GM19025 (cell line): Measurements from ENCODE around the gene SLC8B1.

ENCODE experiments used
- ATAC-seq: cut with Tn5 transposase; IDR thresholded peaks from one replicate; pipeline ENCODE4 v1.9.1; 2021; ENCODE audit warnings: mild to moderate bottlenecking, low read depth, moderate library complexity; ENCODE audit not compliant: unreplicated experiment

SLC8B1 gene

DNA sequence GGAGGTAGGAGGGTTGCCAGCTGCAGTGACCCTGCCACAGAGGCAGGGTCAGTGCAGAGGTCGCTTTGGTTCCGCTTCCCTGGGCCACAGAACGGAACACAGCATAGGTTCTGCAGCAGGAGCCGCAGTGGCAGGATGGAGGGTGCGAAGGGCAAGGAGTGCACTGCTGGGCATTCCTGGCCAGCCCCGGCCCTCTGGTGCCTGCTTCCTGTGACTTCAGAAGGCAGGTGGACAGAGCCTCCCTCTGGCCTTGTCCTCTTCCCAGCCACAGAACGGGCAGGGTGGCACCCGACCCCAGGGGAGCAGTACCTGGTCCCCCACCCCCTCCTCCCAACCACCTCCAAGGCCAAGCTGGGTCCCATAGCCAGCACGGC, 37.7 kb downstream of the SLC8B1 start:
- no peak for ATAC-seq

DNA sequence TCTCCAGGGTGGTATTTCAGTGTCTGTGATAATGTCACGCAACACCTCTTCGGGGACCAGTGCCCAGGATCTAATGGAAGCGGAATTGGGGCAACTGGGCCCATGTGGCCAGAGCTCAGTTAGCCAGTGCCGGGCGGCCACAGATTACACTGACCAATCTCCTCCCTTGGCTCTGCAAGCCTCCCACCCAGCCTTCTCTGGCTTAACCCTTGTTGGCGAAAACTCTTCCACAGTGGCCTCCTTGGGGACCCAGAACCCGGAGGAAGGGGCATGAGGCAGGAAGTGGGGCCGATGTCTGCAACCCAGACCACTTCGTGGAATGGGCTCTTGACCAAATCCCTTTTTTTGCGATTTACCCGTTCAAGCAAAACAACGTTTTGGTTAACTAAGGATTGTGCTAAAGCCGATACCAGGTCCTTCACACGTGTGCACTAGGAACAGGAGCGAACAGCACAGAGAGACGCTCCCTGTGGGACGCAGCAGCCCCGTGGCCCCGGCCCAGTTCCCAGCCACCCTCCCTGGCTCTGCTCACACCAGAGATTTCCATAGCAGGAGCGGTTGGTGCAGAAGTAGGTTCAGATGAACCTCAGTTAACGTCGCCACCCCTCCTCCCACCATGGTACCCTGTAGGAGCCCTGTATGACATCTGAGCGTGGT, 38.2 kb downstream of the SLC8B1 start:
- no peak for ATAC-seq

DNA sequence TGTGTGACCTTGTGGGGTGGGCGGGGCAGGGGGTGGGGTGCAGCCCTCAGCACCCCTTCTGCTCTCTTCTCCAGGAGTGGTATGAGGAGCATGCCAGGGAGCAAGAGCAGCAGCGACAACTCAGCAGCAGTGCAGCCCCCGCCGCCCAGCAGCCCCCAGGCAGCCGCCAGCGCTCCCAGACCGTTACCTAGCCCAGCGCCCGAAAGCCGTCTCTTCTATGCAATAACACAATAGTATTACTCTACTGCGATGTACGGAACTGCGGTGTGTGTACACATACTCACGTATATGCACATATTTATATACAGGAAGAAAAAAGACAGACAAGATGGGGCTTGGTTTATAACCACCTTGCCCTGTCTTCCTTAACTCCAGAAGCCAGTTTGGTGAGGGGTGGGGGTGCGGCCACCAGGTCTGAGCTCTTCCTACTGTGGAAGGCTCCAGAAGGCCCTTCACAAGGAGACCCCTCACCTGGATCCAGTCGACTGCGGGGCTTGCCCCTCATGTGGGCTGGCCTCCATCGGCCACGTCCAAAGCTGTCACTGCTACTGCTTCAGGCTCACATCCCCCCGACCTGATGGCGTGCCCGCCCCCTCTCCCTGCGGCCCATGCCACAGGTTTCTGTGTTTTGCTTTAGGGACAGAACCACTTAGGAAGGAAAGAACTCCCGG, 38.9 kb downstream of the SLC8B1 start:
- no peak for ATAC-seq

DNA sequence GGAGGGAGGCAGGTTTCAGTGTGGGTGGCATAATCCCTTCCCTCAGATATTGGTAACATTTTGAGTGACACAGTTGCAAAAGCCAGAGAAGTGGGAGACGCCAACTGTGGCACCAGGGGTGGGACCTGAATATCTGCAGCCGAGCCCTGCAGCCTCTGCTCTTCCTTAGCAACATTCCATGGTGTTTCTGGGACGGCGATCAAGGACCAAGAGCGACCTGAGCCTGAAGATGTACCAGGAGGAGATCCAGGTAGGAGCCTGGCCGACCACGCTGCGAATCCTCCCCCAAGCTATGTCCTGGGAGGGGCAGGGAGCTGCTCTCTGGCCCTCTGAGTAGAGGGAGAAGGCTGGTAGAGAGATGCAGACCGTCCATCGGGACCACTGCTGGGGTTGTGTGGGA, 41.8 kb downstream of the SLC8B1 start:
- ATAC-seq: no peak

DNA sequence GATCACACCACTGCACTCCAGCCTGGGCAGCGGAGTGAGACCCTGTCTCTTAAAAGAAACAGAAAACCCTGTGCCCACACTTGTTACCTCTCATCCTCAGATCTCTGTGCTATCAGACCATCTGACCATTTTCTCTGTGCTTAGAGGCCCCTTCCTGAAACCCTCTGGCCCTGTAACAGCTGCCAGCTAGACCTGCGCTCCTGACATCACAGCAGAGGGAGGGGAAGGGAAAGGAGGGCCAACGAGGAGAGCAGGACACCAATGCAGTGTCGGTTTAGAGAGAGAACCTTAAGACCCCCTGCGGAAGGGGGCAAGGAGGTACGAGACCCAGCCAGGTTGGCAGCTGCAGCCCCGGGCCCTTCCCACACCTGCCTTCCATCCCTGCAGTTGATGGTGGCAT, 42.4 kb downstream of the SLC8B1 start:
- ATAC-seq: no peak

DNA sequence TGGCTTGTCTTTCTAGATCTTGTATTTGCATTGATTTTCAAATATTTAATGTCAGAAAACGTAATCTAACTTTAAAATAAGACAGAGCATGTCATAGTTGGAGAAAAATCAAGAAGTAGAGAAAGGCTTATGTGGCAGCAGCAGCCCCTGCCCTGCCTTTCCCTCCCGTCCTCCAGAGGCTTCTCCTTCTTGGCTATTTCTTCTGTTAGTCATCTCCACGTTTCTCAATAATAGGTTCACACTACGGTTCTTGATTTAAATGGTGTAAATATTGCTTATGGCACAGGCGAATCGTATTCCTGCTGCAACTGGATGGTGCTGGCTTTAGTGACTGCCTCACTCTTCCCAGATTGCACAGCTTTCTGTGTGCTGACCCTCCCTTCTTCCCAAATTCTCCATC, 42.8 kb downstream of the SLC8B1 start:
- no peak for ATAC-seq

DNA sequence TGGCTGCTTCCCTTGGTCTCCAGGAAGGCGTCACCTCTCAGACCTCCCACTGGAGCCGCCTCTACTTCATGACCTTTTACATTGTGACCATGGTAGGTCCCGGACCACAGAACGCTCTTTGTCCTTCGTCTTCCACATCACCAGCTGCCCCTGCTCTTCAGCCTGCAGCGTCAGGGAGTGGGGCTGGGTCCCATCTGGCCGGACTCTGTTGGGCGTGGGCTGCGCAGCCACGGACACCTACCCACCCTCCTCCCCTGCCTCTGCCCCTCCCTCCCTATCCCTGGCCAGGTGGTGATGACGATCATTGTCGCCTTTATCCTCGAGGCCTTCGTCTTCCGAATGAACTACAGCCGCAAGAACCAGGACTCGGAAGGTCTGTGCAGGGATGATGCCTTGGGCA, 43.3 kb downstream of the SLC8B1 start:
- no peak for ATAC-seq

DNA sequence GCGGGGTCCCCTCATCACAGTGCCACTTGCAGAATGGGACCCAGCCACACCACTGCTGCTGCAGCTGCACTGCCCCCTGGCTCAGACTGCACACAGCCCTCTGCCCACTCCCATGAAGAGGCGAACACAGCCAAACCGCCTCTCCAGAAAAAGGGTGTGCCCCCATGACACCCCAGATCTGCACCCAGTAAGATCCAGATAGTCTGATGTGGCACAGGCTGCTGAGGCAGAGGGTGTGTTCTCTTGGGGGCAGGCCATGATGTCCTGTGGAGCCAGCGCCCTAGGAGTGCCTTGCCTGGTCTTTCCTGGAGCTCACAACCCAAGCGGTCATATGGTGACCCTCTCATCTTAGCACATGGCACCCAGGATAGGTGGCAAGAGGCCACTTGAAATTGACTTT, 44.4 kb downstream of the SLC8B1 start:
- no peak for ATAC-seq

DNA sequence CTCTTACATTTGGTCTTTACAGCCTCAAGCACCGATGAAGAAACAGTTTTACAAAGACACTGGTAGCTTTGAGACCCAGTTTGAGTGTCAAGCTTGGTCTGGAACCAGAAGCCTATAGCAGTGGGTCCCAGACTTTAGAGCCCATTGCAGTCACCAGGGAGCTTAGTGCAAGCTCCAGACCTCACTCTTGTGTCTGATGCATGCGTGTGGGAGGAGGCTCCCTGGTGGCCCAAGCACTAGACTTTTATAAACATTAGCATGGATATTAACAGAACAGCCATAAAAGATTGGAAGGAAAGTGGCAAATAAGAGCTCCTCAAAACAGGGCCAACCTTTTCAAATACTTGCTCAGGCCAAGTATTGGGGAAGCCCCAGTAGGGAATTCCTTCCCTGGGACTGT, 45.5 kb downstream of the SLC8B1 start:
- ATAC-seq: no peak

DNA sequence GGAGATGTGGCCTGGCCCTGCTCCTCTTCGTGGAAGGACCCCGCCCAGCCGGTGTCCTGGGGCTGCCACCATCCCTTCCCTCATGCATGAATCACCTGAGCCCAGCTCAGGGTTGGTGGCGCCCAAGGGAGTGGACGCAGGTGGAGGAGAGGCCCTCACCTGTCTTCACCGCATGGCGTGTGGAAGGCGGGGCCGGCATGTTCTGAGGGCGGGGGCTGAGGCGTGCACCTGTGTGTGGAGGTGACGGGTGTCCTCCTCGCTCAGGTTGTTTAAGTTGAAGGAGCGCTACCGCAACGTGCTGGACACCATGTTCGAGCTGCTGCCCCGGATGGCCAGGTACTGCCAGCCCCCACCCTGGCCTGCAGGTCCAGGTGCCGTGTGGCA, 47.0 kb downstream of the SLC8B1 start:
- ATAC-seq: no peak

DNA sequence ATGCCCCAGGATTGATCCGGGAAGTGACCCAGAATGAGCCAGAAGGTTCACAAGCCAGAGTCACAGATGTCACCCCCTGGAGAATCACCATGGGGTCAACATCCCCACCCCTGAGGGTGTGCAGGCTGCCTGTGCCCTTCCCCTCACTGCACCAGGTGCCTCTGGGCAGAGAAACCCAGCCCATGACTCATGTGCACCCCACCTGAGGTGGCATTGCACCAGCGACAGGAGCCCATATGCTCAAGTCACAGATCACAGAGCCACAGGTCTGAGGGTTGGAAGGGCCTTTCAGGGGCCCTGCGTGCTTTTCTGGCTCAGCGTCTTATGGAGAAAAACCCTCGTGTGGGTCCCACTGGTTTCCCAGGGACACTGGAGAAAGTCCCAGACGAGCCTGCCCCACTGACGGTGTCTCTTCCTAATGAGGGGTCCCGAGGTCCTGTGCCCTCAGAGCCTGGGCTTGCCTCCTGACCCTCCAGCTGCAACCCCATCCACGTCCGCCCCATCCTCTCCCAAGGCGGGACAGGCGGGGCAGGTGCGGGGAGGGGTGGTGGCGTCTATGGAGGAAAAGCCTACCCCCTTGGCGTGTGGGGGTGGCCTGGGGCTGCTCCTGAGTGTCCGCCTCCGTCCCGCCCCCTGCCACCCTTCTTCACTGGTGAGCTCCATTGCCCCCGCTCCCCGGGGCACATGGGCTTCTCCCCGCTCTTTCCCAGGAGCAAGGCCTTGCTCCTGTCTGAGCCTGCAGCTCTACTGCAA, 47.6 kb downstream of the SLC8B1 start:
- no peak for ATAC-seq

DNA sequence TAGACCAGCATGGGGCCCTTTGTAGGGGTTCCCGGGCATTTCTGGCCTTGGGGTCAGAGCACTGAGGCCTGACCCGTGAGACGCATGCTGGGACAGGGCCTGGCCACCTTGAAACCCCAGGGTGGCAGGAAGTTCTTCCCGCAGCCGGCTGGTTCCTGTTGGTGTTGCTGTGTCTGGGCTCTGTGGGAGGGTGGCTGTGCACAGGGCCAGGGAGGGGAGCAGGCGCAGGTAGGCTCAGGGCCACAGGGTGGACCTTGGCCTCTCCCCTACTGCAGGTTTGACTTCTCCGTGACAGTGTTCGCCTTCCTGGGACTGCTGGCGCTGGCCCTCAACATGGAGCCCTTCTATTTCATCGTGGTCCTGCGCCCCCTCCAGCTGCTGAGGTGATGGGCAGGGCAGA, 48.2 kb downstream of the SLC8B1 start:
- no peak for ATAC-seq

DNA sequence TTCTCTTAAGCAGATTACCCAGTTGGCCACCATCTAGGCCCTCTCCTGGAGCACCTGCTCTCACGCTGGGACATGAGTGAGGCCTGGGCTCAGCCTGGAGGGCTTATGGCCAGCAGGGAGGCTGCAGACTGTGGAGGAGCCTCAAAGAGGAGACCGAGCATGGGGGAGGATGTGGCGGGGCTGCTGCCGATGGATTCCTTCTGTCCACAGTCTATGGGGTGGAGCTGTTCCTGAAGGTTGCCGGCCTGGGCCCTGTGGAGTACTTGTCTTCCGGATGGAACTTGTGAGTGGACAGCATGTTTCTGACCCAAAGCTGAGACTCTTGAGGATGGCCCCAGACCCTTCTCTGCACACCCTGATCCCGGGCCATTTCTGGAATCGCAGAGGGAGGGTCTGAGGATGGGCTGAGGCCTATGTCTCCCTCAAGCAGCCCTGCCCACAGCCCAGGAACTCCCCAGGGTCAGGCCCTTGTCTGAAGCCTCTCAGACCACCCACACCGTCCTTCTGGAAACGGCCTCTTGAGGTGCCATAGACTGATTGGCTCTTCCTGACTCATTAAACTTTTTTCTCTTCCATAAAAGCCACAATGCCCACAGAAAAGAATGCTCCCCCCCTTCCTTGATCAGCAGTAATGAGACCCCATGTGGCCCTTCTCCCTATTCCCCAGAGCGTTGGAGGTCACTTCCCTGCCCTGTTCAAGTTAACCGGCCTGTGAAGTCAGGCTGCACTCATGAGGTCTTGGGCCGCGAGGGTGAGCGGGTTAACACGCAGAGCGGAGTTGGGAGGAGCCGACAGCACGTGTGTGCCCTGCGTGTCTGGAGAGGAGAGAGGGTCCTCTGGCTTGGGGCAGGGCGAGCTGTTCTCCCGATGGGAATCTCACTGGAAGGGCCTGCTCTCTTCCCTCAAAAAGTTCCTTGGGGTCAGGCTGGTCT, 49.0 kb downstream of the SLC8B1 start:
- no peak for ATAC-seq

DNA sequence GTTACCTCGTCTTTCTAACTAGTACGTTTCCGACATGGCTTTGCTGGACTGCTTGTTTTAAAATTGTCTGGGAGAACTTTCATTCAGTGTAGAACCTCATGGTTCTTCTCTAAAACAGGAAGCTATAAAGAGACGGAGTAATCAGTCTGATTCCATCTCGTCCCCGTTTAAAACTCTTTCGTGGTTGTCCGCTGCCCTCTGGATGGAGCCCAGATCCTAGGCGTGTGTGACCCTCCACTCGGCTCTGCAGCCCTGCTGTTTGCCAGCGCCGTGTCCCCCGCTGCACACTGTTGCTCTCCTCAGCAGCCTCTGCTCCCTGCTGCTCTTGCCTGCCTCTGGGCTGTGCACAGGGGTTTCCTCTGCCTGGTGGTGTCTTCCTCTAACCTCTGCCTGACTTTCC, 50.2 kb downstream of the SLC8B1 start:
- no peak for ATAC-seq

DNA sequence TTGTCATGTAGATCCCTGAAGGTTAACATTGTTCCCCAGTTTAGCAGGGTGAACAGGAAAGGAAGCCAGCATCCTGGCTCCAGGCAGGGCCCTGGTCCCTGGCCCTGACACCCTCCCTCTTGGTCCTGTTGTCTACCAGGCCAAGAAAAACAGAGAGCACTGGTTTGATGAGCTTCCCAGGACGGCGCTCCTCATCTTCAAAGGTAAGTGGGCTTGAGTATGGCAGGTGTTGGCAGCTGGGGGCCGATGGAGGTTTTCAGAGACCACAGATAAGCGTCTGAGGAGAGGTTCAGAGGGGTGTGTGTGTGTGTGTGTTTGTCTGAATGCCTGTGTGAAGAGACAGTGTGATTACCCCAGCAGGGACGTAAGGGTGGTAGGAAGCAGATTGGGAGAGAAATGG, 56.3 kb downstream of the SLC8B1 start:
- ATAC-seq: no peak

DNA sequence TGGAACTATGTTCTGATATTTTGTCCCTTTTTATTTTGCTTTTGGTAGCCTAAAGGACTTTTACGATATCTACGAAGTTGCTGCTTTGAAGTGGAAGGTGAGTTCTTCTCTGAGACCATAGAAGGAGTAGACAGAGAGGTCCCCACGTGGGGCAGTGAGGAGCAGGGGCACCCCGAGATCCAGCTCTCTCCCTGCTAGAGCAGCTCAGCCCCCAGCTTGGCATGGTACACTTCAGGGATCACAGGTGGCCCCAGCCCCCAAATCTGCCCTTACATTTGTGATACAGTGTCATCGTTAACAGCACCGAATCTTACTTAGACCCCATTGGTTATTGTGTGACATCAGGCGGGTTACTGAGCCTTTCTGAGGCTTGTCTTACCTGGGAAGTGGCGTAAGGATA, 56.8 kb downstream of the SLC8B1 start:
- no peak for ATAC-seq

DNA sequence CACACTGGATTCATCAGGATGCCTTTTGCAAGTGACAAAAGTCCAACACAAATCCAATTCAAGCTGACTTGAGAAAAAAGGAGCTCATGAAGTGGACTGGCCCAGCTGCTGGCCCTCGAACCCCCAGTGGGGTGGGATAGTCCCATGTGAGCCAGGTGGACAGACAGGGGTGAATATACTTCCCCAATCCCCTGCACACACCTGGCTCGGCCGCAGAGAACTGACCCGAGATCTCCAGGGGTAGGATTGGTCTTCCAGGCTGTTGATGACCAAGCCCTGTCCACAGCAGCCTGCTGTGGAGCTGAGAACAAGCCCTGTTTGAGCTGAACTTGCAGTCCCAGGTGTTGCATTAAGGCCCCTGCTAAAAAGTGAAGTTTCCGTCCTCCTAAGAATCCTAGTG, 57.4 kb downstream of the SLC8B1 start:
- ATAC-seq: no peak

DNA sequence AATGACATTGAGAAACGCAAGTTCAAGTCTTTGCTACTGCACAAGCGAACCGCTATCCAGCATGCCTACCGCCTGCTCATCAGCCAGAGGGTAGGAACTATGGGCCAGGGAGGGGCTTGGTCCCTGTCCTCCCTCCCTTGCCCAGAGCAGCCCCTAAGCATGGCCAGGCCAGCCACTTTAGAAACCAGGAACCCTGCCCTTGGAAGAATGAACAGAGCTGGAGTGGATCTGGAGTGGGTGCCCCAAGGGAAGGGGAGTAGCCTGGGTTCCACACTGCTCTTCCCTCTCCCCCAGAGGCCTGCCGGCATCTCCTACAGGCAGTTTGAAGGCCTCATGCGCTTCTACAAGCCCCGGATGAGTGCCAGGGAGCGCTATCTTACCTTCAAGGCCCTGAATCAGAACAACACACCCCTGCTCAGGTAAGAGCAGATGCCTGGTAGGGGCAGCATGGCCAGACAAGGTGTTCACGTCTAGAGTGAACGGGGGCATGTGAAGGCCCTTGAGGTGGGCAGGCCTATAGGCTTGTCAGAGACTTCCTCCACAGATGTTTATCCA, 57.9 kb downstream of the SLC8B1 start:
- ATAC-seq: no peak

DNA sequence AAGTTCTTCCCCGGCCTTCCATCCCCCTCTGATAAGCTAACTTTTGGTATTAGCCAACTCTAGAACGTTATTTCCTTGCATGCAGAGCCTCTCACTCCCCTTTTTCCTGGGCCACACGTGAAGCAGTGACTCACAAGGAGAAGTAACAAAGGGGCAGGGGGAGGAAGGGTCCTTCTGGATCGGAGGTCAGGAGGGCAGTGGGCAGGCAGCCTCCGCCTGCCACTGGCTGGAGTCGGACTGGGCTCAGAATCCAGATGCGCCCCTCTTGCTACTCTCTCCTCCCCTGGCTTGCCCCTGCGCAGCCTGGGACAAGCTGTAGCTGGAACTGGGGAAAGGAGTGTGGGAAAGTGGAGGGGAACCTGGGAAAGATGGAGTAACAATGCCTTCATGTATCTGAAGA, 58.6 kb downstream of the SLC8B1 start:
- no peak for ATAC-seq

DNA sequence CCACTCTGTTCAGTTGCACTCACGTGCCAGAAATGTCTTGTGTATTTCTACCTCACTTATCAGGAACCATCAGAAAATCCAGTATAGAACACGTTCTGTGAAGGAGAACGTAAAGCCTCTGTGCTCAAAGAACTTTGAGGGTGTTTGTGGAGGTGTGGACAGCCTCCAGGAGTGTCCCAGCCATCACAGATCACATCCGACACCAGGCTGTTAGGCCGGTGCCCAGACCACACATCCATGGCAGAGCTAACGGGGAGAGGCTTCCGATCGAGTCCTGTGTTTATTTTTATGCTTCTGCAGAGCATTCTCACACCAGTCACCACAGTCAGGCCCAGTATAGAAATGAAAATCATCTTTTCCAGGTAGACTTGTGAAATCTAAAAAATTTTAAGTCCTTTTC, 60.1 kb downstream of the SLC8B1 start:
- ATAC-seq: no peak
